K562 (cell line): ENCODE data around the gene TMED4. TPM values are rescaled to one million over a fixed set of nuclear protein-coding genes. Genes with fewer than 3 reads are reported as not detected.

Source experiments
- ATAC-seq: fragments of 200-7000 bp; cut with Tn5 transposase; 3 replicates; pipeline ENCODE4 v1.9.1; 2020; ENCODE audit warnings: moderate library complexity
- BruUV-seq: library from RNA; stranded (reverse); fragments of 400-500 nt; replicated peaks from 2 replicates; lab custom pipeline; 2021; lab: Mats Ljungman, UMichigan
- CTCF ChIA-PET: fragments of 300-600 bp; formaldehyde crosslinking; extraction: SDS; loops from one replicate; lab custom pipeline; 2021; ENCODE audit warnings: low intra/inter-chr PET ratio; lab: Yijun Ruan, JAX
- POLR2A ChIA-PET: fragments of 300-600, 350-650 bp; sonication (Branson Sonifier 250); formaldehyde crosslinking; extraction: SDS; loops from one replicate; lab custom pipeline; 2021; ENCODE audit warnings: antibody characterized with exemption, inconsistent platforms; lab: Yijun Ruan, JAX
- DNase-seq, 4 experiments: peaks; one replicate each; pipeline versions ENCODE4 v3.0.0 to v3.0.0-alpha.2; 2011 to 2018; ENCODE audit warnings: low spot score in 3 of 4, mixed read lengths in 3 of 4; ENCODE audit errors: extremely low read depth in 1 of 4
- FAIRE-seq: peaks from 2 replicates; lab custom pipeline; 2011; peaks lifted over from hg19 to GRCh38; lab: Jason Lieb, UNC
- H2AFZ ChIP-seq: 2 replicates; pipeline ENCODE4 v1.6.0; 2011; ENCODE audit warnings: low read depth, low read length, control low read depth, inconsistent platforms
- H3K27ac ChIP-seq: fragments of 200-600 bp; 3 replicates; pipeline ENCODE4 v1.8.0; 2011; ENCODE audit warnings: low read depth, mild to moderate bottlenecking, control low read depth, inconsistent platforms, low read length, moderate library complexity, mixed read lengths; ENCODE audit errors: extremely low read depth
- H3K27me3 ChIP-seq, 2 experiments: fragments of 300-600 bp in 1 of 2; 2 replicates in 1 of 2; 3 replicates in 1 of 2; pipeline versions ENCODE4 v1.6.0 to v1.8.0; 2011; ENCODE audit warnings: inconsistent platforms in 2 of 2, low read length in 2 of 2, mild to moderate bottlenecking in 1 of 2, mixed read lengths in 1 of 2, moderate library complexity in 1 of 2; ENCODE audit not compliant: control insufficient read depth in 2 of 2, insufficient read depth in 2 of 2
- H3K36me3 ChIP-seq: fragments of 300-600 bp; 3 replicates; pipeline ENCODE4 v1.8.0; 2011; ENCODE audit warnings: mild to moderate bottlenecking, low read length, inconsistent platforms; ENCODE audit not compliant: control insufficient read depth, insufficient read depth
- H3K4me1 ChIP-seq, 2 experiments: fragments of 200-600 bp in 1 of 2; replicated peaks in 1 of 2; 2 replicates in 1 of 2; 3 replicates in 1 of 2; pipeline versions ENCODE4 v1.5.1 to v1.8.0; 2011; ENCODE audit warnings: inconsistent platforms in 2 of 2, low read length in 2 of 2, mild to moderate bottlenecking in 1 of 2, mixed read lengths in 1 of 2, moderate library complexity in 1 of 2; ENCODE audit not compliant: control insufficient read depth in 2 of 2, insufficient read depth in 2 of 2
- H3K4me2 ChIP-seq: 2 replicates; pipeline ENCODE4 v1.6.1; 2011; ENCODE audit warnings: low read length, control low read depth, inconsistent platforms, mixed read lengths; ENCODE audit not compliant: insufficient read depth
- H3K4me3 ChIP-seq: fragments of 200-600 bp; sonication (generic), shearing (Covaris generic); 2 replicates; pipeline ENCODE4 v1.5.1; 2016; ENCODE audit warnings: control low read depth, inconsistent platforms
- H3K79me2 ChIP-seq: fragments of 200-600 bp; 3 replicates; pipeline ENCODE4 v1.8.0; 2011; ENCODE audit warnings: low read length, inconsistent platforms; ENCODE audit not compliant: control insufficient read depth, insufficient read depth
- H3K9ac ChIP-seq, 2 experiments: 2 replicates each; pipeline versions ENCODE4 v1.6.0 to v1.6.1; 2011; ENCODE audit warnings: low read depth in 2 of 2, low read length in 2 of 2, control low read depth in 1 of 2, inconsistent platforms in 1 of 2, mild to moderate bottlenecking in 1 of 2, mixed read lengths in 1 of 2; ENCODE audit not compliant: insufficient read depth in 1 of 2
- H3K9me1 ChIP-seq: one replicate; pipeline ENCODE4 v1.6.0; 2011; ENCODE audit warnings: inconsistent platforms, mild to moderate bottlenecking, low read length, moderate library complexity; ENCODE audit not compliant: control insufficient read depth, insufficient read depth
- H3K9me3 ChIP-seq: replicated peaks from 2 replicates; pipeline ENCODE4 v1.5.1; 2011; ENCODE audit warnings: low read depth, low read length, inconsistent platforms; ENCODE audit not compliant: control insufficient read depth, insufficient read depth
- H4K20me1 ChIP-seq: replicated peaks from 2 replicates; pipeline ENCODE4 v1.6.1; 2011; ENCODE audit warnings: low read length, inconsistent platforms, mixed read lengths; ENCODE audit not compliant: control insufficient read depth, insufficient read depth
- CBFB ChIP-seq: sonication (generic); formaldehyde crosslinking; IDR thresholded peaks from 2 replicates; pipeline ENCODE4 v1.4.0; 2020; ENCODE audit warnings: mild to moderate bottlenecking, missing genetic modification reagents
- HDAC8 ChIP-seq: fragments of 450-650 bp; IDR thresholded peaks from 2 replicates; pipeline ENCODE4 v1.6.1; 2016; ENCODE audit warnings: mild to moderate bottlenecking, missing genetic modification characterization, moderate library complexity, missing compliant biosample characterization
- HIVEP1 ChIP-seq: fragments of 250-450 bp; sonication (Bioruptor Pico); IDR thresholded peaks from 2 replicates; pipeline ENCODE4 v1.4.0; 2020; ENCODE audit warnings: mild to moderate bottlenecking
- MLLT1 ChIP-seq, 2 experiments: fragments of 450-650 bp; IDR thresholded peaks; 2 replicates each; pipeline ENCODE4 v1.6.1; 2016
- PKNOX1 ChIP-seq: fragments of 450-650 bp; IDR thresholded peaks from 2 replicates; pipeline ENCODE4 v1.6.1; 2016
- SIRT6 ChIP-seq: IDR thresholded peaks from one replicate; pipeline ENCODE4 v1.6.1; 2012; ENCODE audit warnings: low read depth, mild to moderate bottlenecking, control low read depth, inconsistent platforms, low read length, moderate library complexity
- YY1 ChIP-seq, 3 experiments: IDR thresholded peaks; 2 replicates each; pipeline ENCODE4 v1.6.1; 2011; ENCODE audit warnings: low read length in 2 of 3, mild to moderate bottlenecking in 2 of 3, moderate library complexity in 2 of 3, borderline replicate concordance in 1 of 3, control low read depth in 1 of 3, low read depth in 1 of 3; ENCODE audit not compliant: insufficient read depth in 3 of 3, insufficient replicate concordance in 2 of 3, control insufficient read depth in 1 of 3, insufficient read length in 1 of 3; ENCODE audit errors: extremely low read depth in 1 of 3
- ZBTB1 ChIP-seq: sonication (generic); formaldehyde crosslinking; IDR thresholded peaks from 2 replicates; pipeline ENCODE4 v1.8.1; 2023; ENCODE audit warnings: missing genetic modification reagents, low read depth, mild to moderate bottlenecking, borderline replicate concordance
- ZNF133 ChIP-seq: fragments of 250-450 bp; sonication (Bioruptor Pico); IDR thresholded peaks from 2 replicates; pipeline ENCODE4 v1.4.0; 2020; ENCODE audit warnings: mild to moderate bottlenecking
- ZNF384 ChIP-seq: IDR thresholded peaks from 2 replicates; pipeline ENCODE4 v1.6.1; 2012; ENCODE audit warnings: low read depth, low read length, improper control_type of control experiment
- ZNF778 ChIP-seq: fragments of 450-650 bp; formaldehyde crosslinking; IDR thresholded peaks from 2 replicates; pipeline ENCODE4 v1.4.0; 2020; ENCODE audit warnings: mild to moderate bottlenecking, moderate library complexity
- WGBS: fragments of 100-300 bp; shearing (Covaris generic); methylation state at CpG from one replicate; pipeline ENCODE4 v1.1.6; 2016; ENCODE audit warnings: low coverage, mixed read lengths; ENCODE audit not compliant: insufficient coverage; ENCODE audit errors: missing lambda C conversion rate; 5-methylcytosine and 5-hydroxymethylcytosine counted together
- in situ Hi-C: fragments of 300-500 bp; cut with MboI; formaldehyde crosslinking; loops from 4 replicates; pipeline ENCODE4 v1.15.0; 2018; ENCODE audit warnings: inconsistent platforms, mixed read lengths
- intact Hi-C: fragments of 100-400 bp; cut with micrococcal nuclease; formaldehyde crosslinking; loops from 2 replicates; pipeline ENCODE4 v1.14.2; 2022
- polyA plus RNA-seq, 8 experiments: library from polyadenylated mRNA; depleted of rRNA in 4 of 8; stranded (reverse) in 5 of 8; unstranded in 3 of 8; fragments of >200 nt; fragmentation: Nextera tagmentation in 2 of 8; fragmentation: Illumina TruSeq in 1 of 8; extraction: Ambion mirVana in 2 of 8; extraction: Trizol in 1 of 8; gene quantifications; 2 replicates each; pipeline versions ENCODE4 v1.2.1 to v1.2.3, GENCODE V29; 2011 to 2014; ENCODE audit warnings: inconsistent platforms in 1 of 8, missing spikeins in 1 of 8
- total RNA-seq, 7 experiments: library from RNA; depleted of rRNA in 6 of 7; stranded (reverse); fragments of >200 nt in 6 of 7; fragmentation: Illumina TruSeq in 2 of 7; extraction: Trizol in 2 of 7; gene quantifications; 2 replicates each; pipeline versions ENCODE4 v1.2.1 to v1.2.3, GENCODE V29; 2011 to 2021; ENCODE audit warnings: low replicate concordance in 1 of 7
- TF ChIP-seq, protein P1 (sequence below), 2 experiments: fragments of 450-650 bp; conservative IDR thresholded peaks; 2 replicates each; pipeline ENCODE4 v1.6.1; 2017; ENCODE audit warnings: mild to moderate bottlenecking in 2 of 2, moderate library complexity in 2 of 2
- TF ChIP-seq, protein P2 (sequence below): fragments of 250-450 bp; sonication (Bioruptor Pico); IDR thresholded peaks from 2 replicates; pipeline ENCODE4 v1.9.0; 2021; ENCODE audit warnings: mild to moderate bottlenecking, inconsistent platforms

TMED4 gene
- total and polyA plus RNA-seq, 9 of the 15 experiments (the other 6 are each of a cell fraction or from before 2014, with no cell fraction given) = 20.3 to 64.0 (median 42.1) TPM

GRCh38 chr7:44608916-44609648 is 27.1 kb upstream of the TMED4 start:
- Histone ChIP-seq H3K9me1 (no peaks in the 10 kb centered on the region), H3K36me3 (peaks cover 12% of the 10 kb centered on the region), H2AFZ (no peak overlapping the region), H3K9ac (peak overlapping the region; percentile 46 to 81; a peak in 2 of 4 replicates), H3K27ac (peak overlapping the region; percentile 0; the same call in 1 of the 3 replicates), H3K4me2 (peak overlapping the region; percentile 48), H4K20me1 (no peaks in the 10 kb centered on the region; the same call in 1 of the 2 replicates), H3K4me1 (peaks cover 8 to 27% of the 10 kb centered on the region in 2 experiments; a peak in 4 of 5 replicates), H3K4me3 (no peak overlapping the region), H3K9me3 (no peaks in the 10 kb centered on the region), H3K27me3 (no peaks in the 10 kb centered on the region), H3K79me2 (peaks cover 70% of the 10 kb centered on the region)
- intact Hi-C loops = loop anchor here (5.0 kb wide), 2 partner anchors 68 to 153 kb away; no protein-coding TSS in a partner anchor
- 40% methylated on average over 8 of the region's 14 CpGs for WGBS
- in situ Hi-C loops = no loop called here
- DNase-seq = peak in 1 of 4 experiments; percentile 61
- FAIRE-seq = no peak
- ChIA-PET CTCF (no interaction called here), POLR2A (interaction anchor here (0.6 to 1.2 kb wide), 2 partner anchors 8 to 237 kb away, joined by 3 to 6 read pairs; no protein-coding TSS in a partner anchor)
- no peak for ATAC-seq
- BruUV-seq = no TSS peak
- TF ChIP-seq ZNF384 = peak; percentile 77
- 0 out of 4 replicates have a peak, but pooled peaks of 1 of the 2 experiments have one; percentile 47 for TF ChIP-seq MLLT1 (IDR thresholded peaks at IDR 0.05)
- peak; percentile 64; the same call in 1 of the 2 replicates for TF ChIP-seq ZBTB1 (CRISPR knock-in tag)
- TF ChIP-seq YY1 (IDR thresholded peaks at IDR 0.05; ENCODE audit: borderline replicate concordance in 1 of 3, control insufficient read depth in 1 of 3, extremely low read depth in 1 of 3, insufficient read depth in 3 of 3, insufficient read length in 1 of 3, insufficient replicate concordance in 2 of 3, low read depth in 1 of 3, low read length in 2 of 3) = no peak
- TF ChIP-seq HIVEP1 (CRISPR knock-in tag) = no peak
- TF ChIP-seq PKNOX1 = peak; percentile 85
- no peak for TF ChIP-seq ZNF778 (CRISPR knock-in tag)
- TF ChIP-seq, protein P1, sequence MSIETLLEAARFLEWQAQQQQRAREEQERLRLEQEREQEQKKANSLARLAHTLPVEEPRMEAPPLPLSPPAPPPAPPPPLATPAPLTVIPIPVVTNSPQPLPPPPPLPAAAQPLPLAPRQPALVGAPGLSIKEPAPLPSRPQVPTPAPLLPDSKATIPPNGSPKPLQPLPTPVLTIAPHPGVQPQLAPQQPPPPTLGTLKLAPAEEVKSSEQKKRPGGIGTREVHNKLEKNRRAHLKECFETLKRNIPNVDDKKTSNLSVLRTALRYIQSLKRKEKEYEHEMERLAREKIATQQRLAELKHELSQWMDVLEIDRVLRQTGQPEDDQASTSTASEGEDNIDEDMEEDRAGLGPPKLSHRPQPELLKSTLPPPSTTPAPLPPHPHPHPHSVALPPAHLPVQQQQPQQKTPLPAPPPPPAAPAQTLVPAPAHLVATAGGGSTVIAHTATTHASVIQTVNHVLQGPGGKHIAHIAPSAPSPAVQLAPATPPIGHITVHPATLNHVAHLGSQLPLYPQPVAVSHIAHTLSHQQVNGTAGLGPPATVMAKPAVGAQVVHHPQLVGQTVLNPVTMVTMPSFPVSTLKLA (conservative IDR thresholded peaks at IDR 0.05) = no peak
- TF ChIP-seq, protein P2, sequence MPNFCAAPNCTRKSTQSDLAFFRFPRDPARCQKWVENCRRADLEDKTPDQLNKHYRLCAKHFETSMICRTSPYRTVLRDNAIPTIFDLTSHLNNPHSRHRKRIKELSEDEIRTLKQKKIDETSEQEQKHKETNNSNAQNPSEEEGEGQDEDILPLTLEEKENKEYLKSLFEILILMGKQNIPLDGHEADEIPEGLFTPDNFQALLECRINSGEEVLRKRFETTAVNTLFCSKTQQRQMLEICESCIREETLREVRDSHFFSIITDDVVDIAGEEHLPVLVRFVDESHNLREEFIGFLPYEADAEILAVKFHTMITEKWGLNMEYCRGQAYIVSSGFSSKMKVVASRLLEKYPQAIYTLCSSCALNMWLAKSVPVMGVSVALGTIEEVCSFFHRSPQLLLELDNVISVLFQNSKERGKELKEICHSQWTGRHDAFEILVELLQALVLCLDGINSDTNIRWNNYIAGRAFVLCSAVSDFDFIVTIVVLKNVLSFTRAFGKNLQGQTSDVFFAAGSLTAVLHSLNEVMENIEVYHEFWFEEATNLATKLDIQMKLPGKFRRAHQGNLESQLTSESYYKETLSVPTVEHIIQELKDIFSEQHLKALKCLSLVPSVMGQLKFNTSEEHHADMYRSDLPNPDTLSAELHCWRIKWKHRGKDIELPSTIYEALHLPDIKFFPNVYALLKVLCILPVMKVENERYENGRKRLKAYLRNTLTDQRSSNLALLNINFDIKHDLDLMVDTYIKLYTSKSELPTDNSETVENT (CRISPR knock-in tag) = no peak
- no peak for TF ChIP-seq ZNF133 (CRISPR knock-in tag)
- TF ChIP-seq HDAC8 (tag) = no peak
- no peak for TF ChIP-seq SIRT6
- TF ChIP-seq CBFB (CRISPR knock-in tag) = no peak
